Mesenchymal stem cell (in vitro differentiated cells and primary cell): ENCODE measurements around the gene TPM4.

ENCODE experiments used
- DNase-seq: peaks from one replicate; pipeline ENCODE4 v3.0.0-alpha.2; 2013
- H2AFZ ChIP-seq: one replicate; pipeline ENCODE4 v1.6.1; 2013; ENCODE audit warnings: low read depth, mild to moderate bottlenecking, control low read depth, inconsistent platforms, low read length, moderate library complexity
- H2AK5ac ChIP-seq: 2 replicates; pipeline ENCODE4 v1.6.1; 2013; ENCODE audit warnings: low read length, moderate library complexity, mild to moderate bottlenecking, inconsistent platforms; ENCODE audit not compliant: severe bottlenecking
- H2BK120ac ChIP-seq: one replicate; pipeline ENCODE4 v1.6.1; 2013; ENCODE audit warnings: low read depth, mild to moderate bottlenecking, inconsistent platforms, low read length, moderate library complexity
- H2BK12ac ChIP-seq, 2 experiments: one replicate each; pipeline ENCODE4 v1.6.1; 2013; ENCODE audit warnings: inconsistent platforms in 2 of 2, low read length in 2 of 2, mild to moderate bottlenecking in 2 of 2, moderate library complexity in 2 of 2, control low read depth in 1 of 2
- H2BK15ac ChIP-seq: one replicate; pipeline ENCODE4 v1.6.1; 2013; ENCODE audit warnings: mild to moderate bottlenecking, low read depth, inconsistent platforms; ENCODE audit not compliant: poor library complexity, severe bottlenecking
- H2BK5ac ChIP-seq: 2 replicates; pipeline ENCODE4 v1.6.1; 2013; ENCODE audit warnings: low read depth, mild to moderate bottlenecking, low read length, control low read depth, inconsistent platforms; ENCODE audit not compliant: poor library complexity, severe bottlenecking
- H3K14ac ChIP-seq, 2 experiments: one replicate each; pipeline ENCODE4 v1.6.1; 2013; ENCODE audit warnings: inconsistent platforms in 2 of 2, low read length in 2 of 2, control low read depth in 1 of 2, mild to moderate bottlenecking in 1 of 2, moderate library complexity in 1 of 2
- H3K18ac ChIP-seq, 2 experiments: one replicate each; pipeline ENCODE4 v1.6.1; 2013; ENCODE audit warnings: inconsistent platforms in 2 of 2, low read length in 2 of 2, control low read depth in 1 of 2, low read depth in 1 of 2, mild to moderate bottlenecking in 1 of 2
- H3K23ac ChIP-seq, 2 experiments: one replicate each; pipeline ENCODE4 v1.6.1; 2013; ENCODE audit warnings: inconsistent platforms in 2 of 2, low read length in 2 of 2, mild to moderate bottlenecking in 2 of 2, moderate library complexity in 2 of 2, control low read depth in 1 of 2
- H3K27ac ChIP-seq: 2 replicates; pipeline ENCODE4 v1.5.1; 2013; ENCODE audit warnings: mild to moderate bottlenecking, moderate library complexity, low read length, control low read depth, inconsistent platforms; ENCODE audit not compliant: poor library complexity, severe bottlenecking
- H3K27me3 ChIP-seq, 2 experiments: 2 replicates each; pipeline versions ENCODE4 v1.6.1 to v1.7.0; 2013; ENCODE audit warnings: low read length in 2 of 2, mild to moderate bottlenecking in 2 of 2, moderate library complexity in 2 of 2, control low read depth in 1 of 2, inconsistent platforms in 1 of 2; ENCODE audit not compliant: control insufficient read depth in 1 of 2, insufficient read depth in 1 of 2
- H3K36me3 ChIP-seq, 2 experiments: 2 replicates each; pipeline versions ENCODE4 v1.6.1 to v1.7.0; 2013; ENCODE audit warnings: low read length in 2 of 2, control low read depth in 1 of 2, inconsistent platforms in 1 of 2, low read depth in 1 of 2, mild to moderate bottlenecking in 1 of 2; ENCODE audit not compliant: insufficient read depth in 2 of 2, control insufficient read depth in 1 of 2
- H3K4ac ChIP-seq, 2 experiments: one replicate each; pipeline ENCODE4 v1.6.1; 2013; ENCODE audit warnings: inconsistent platforms in 2 of 2, low read length in 2 of 2, mild to moderate bottlenecking in 2 of 2, moderate library complexity in 2 of 2, control low read depth in 1 of 2, low read depth in 1 of 2
- H3K4me1 ChIP-seq: 2 replicates; pipeline ENCODE4 v1.6.1; 2013; ENCODE audit warnings: low read depth, low read length, control low read depth; ENCODE audit not compliant: control insufficient read depth, insufficient read depth
- H3K4me2 ChIP-seq: 2 replicates; pipeline ENCODE4 v1.6.1; 2013; ENCODE audit warnings: low read length, mild to moderate bottlenecking, inconsistent platforms; ENCODE audit not compliant: poor library complexity, severe bottlenecking
- H3K4me3 ChIP-seq, 2 experiments: 2 replicates each; pipeline versions ENCODE4 v1.5.1 to v1.7.0; 2013; ENCODE audit warnings: low read length in 2 of 2, mild to moderate bottlenecking in 2 of 2, control low read depth in 1 of 2, low read depth in 1 of 2; ENCODE audit not compliant: insufficient read depth in 1 of 2
- H3K79me1 ChIP-seq: replicated peaks from 2 replicates; pipeline ENCODE4 v1.6.1; 2013; ENCODE audit warnings: mild to moderate bottlenecking, control low read depth, low read length, inconsistent platforms; ENCODE audit not compliant: poor library complexity, severe bottlenecking
- H3K9ac ChIP-seq: 2 replicates; pipeline ENCODE4 v1.7.0; 2013; ENCODE audit warnings: mild to moderate bottlenecking, low read length, moderate library complexity
- H3K9me3 ChIP-seq: 2 replicates; pipeline ENCODE4 v1.7.0; 2013; ENCODE audit warnings: mild to moderate bottlenecking, low read length; ENCODE audit not compliant: control insufficient read depth
- H4K8ac ChIP-seq: one replicate; pipeline ENCODE4 v1.6.1; 2013; ENCODE audit warnings: inconsistent platforms, mild to moderate bottlenecking, low read length, moderate library complexity
- H4K91ac ChIP-seq: one replicate; pipeline ENCODE4 v1.6.1; 2013; ENCODE audit warnings: mild to moderate bottlenecking, low read length, inconsistent platforms
- WGBS: methylation state at CpG from one replicate; pipeline ENCODE4 v1.1.7; 2013; ENCODE audit warnings: mixed read lengths; 5-methylcytosine and 5-hydroxymethylcytosine counted together

TPM4 gene

DNA sequence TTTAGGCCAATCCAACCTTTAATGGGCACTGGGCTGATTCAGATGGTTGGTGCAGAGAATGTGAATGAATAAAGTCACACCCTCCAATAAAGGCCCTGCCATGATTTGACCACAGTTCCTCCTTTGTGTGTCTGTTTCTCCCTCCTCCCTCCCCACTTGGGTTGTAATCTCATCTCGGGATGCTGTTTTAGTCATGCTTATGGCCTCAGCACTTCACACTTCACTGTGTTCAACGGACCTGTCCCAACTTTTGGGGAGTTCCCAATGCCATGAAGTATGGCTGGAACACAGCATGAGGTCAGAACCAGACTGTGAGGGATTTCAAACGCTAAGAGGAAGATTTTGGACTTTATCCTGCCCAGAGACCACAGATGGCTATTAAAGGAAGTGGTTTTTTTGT lies 29.8 kb downstream of the TPM4 start:
- no peak overlapping the region for H2AFZ ChIP-seq
- H2BK12ac ChIP-seq: no peak overlapping the region
- H3K9me3 ChIP-seq: no peaks in the 10 kb centered on the region
- WGBS: 31% methylated on average over 3 of the region's 3 CpGs
- H3K4me1 ChIP-seq: peaks cover 5% of the 10 kb centered on the region
- H3K27me3 ChIP-seq: no peaks in the 10 kb centered on the region
- H3K27ac ChIP-seq: peak overlapping the region; percentile 46
- no peak overlapping the region for H3K4me2 ChIP-seq
- no peak overlapping the region for H3K4me3 ChIP-seq
- no peak overlapping the region for H4K8ac ChIP-seq
- no peak overlapping the region for H3K18ac ChIP-seq
- H2BK120ac ChIP-seq: no peak overlapping the region
- no peak overlapping the region for H2BK5ac ChIP-seq
- no peak overlapping the region for H3K23ac ChIP-seq
- no peak overlapping the region for H2BK15ac ChIP-seq
- H3K9ac ChIP-seq: peak overlapping the region; percentile 0
- H3K36me3 ChIP-seq: peaks cover 14 to 31% of the 10 kb centered on the region in 2 experiments
- no peak overlapping the region for H3K14ac ChIP-seq
- no peak overlapping the region for H4K91ac ChIP-seq
- peaks cover 2% of the 10 kb centered on the region for H3K79me1 ChIP-seq
- no peak overlapping the region for H3K4ac ChIP-seq
- peak; percentile 88 for DNase-seq
- H2AK5ac ChIP-seq: no peak overlapping the region

DNA sequence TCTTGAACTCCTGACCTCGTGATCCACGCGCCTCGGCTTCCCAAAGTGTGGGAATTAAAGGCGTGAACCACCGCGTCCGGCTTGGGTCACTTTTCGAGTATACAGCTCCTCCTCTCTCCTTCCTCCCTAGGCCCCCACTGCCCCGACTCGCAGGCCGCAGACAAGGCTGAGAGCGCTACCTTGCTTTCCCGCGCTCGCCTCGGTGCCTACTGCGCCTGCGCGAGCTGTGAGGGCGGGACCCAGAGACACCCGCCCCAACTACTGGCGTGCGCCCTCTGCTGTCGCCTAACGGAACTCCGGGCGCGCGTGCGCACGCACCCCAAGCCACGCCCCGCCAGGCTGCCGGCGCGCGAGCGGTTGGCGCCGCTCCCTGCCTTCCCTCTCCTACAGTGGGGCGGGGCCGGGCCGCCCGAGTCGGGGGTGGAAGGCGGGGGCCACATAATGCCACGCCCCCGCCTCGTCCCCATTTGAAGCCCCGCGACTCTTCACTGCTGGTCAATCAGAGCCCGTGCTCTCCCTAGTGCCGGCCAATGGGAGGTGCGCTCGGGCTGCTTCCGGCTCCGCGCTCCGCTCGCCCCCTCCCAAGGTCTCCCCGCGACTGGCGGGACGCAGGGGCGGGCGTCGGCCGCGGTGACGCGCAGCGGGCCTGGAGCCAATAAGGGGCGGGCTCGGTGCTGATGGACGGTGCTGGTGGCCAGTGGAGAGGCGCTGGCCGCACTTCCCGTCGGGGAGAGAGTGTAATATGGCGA lies 35.0 kb downstream of the TPM4 start, which contains the start of gene RAB8A:
RAB8A (plus strand) TSS at position 730 of the 749 bp plus-strand sequence; CDS start at position 743, 13 bp downstream.
- no peaks in the 10 kb centered on the region for H3K27me3 ChIP-seq
- peaks cover 10% of the 10 kb centered on the region for H3K79me1 ChIP-seq
- WGBS: 1% methylated on average over 71 of the region's 81 CpGs

DNA sequence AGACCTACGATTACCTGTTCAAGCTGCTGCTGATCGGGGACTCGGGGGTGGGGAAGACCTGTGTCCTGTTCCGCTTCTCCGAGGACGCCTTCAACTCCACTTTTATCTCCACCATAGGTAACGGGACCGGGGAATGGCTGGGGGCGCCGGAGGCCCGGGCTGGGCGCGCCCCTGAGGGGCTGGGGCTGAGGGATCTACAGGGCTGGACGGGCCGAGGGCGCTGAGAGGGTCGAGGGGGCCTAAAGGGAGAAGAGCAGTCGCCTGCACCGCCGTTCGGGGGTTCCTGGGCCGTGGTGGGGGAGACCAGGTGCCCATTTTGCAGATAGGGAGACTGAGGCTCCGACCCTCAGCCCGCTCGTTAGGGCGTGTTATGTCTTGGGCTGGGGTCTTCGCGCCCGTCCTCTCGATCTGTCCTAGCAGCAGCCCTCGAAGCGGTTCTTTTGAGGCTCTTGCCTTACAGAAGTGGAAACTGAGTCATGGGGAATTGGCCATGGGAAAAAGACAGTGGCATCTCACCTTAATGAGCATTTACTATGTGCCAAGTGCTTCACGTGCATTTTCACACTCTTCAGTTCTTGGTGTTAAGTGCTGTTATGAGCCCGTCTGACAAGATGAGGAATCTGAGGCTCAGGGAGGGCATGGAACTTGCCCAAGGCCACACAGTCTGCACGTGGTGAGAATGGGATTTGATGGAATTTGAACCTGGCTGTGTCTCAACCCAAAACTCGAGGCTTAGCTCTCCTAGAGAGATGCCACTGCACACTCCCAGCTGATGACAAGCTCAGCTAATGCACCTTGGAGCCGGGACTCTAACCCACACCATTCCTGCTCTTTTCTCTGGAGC lies 35.8 kb downstream of the TPM4 start:
- Histone ChIP-seq H3K79me1 (peaks cover 10% of the 10 kb centered on the region), H4K91ac (peak overlapping the region; percentile 77), H3K4me3 (peak overlapping the region; percentile 83 to 96), H3K4me2 (peak overlapping the region; percentile 90), H3K36me3 (peaks cover 2 to 9% of the 10 kb centered on the region in 2 experiments), H2BK5ac (peak overlapping the region; percentile 62), H3K9me3 (no peaks in the 10 kb centered on the region), H3K9ac (peak overlapping the region; percentile 95), H2BK120ac (peak overlapping the region; percentile 88), H4K8ac (peak overlapping the region; percentile 70), H2BK12ac (peak overlapping the region in 1 of 2 experiments; percentile 57), H2BK15ac (peak overlapping the region; percentile 12), H3K27me3 (no peaks in the 10 kb centered on the region), H3K18ac (peak overlapping the region; percentile 84 to 91), H2AK5ac (peak overlapping the region; percentile 86), H3K27ac (peak overlapping the region; percentile 56), H3K4me1 (peaks cover 22% of the 10 kb centered on the region), H3K23ac (peak overlapping the region in 1 of 2 experiments; percentile 91), H2AFZ (peak overlapping the region; percentile 83), H3K14ac (peak overlapping the region in 1 of 2 experiments; percentile 99), H3K4ac (peak overlapping the region; percentile 88 to 98)
- no peak for DNase-seq
- 5% methylated on average over 37 of the region's 37 CpGs for WGBS

More for the DNA sequence above, 35.0 kb downstream of the TPM4 start, which contains the start of gene RAB8A:
- Histone ChIP-seq H2AK5ac (peak within 1 kb of the TSS; percentile 86), H3K4me2 (peak within 1 kb of the TSS; percentile 90), H3K9ac (peak within 1 kb of the TSS; percentile 95), H2BK120ac (peak within 1 kb of the TSS; percentile 88), H3K4ac (peak within 1 kb of the TSS; percentile 88 to 98), H3K14ac (peak within 1 kb of the TSS in 1 of 2 experiments; percentile 99), H3K27ac (peak within 1 kb of the TSS; percentile 56), H4K91ac (peak within 1 kb of the TSS; percentile 77), H2BK15ac (peak within 1 kb of the TSS; percentile 12), H2AFZ (peak within 1 kb of the TSS; percentile 83), H4K8ac (peak within 1 kb of the TSS; percentile 81), H2BK12ac (peak within 1 kb of the TSS in 1 of 2 experiments; percentile 57), H2BK5ac (peak within 1 kb of the TSS; percentile 62), H3K4me1 (peaks cover 25% of the 10 kb centered on the region), H3K23ac (peak within 1 kb of the TSS in 1 of 2 experiments; percentile 91), H3K9me3 (no peaks in the 10 kb centered on the region), H3K36me3 (peaks cover 2 to 9% of the 10 kb centered on the region in 2 experiments), H3K18ac (peak within 1 kb of the TSS; percentile 84 to 91), H3K4me3 (peak within 1 kb of the TSS; percentile 83 to 96)
- peak; percentile 99 for DNase-seq
